Ovary (tissue), 9 donors: Measurements from ENCODE around the gene SYNPO. TPM values are rescaled to one million over a fixed set of nuclear protein-coding genes. Genes with fewer than 3 reads are reported as not detected.

Experiments
- DNase-seq, 5 donors: peaks; one replicate each; pipeline ENCODE4 v3.0.0-alpha.2; 2019 to 2020
- H3K27ac ChIP-seq, 2 donors: fragments of 200-600 bp; one replicate each; pipeline versions ENCODE4 v1.5.1 to v1.8.0; 2019 to 2022
- H3K27me3 ChIP-seq: fragments of 200-600 bp; one replicate; pipeline ENCODE4 v1.8.0; 2022
- H3K36me3 ChIP-seq: fragments of 200-600 bp; sonication (generic); one replicate; pipeline ENCODE4 v1.5.1; 2019
- H3K4me1 ChIP-seq: one replicate; pipeline ENCODE4 v1.8.1; 2013; ENCODE audit warnings: mild to moderate bottlenecking, moderate library complexity; ENCODE audit not compliant: insufficient read depth
- H3K4me3 ChIP-seq: fragments of 200-600 bp; sonication (generic); one replicate; pipeline ENCODE4 v1.5.1; 2017
- H3K9me3 ChIP-seq, 2 donors: fragments of 200-600 bp in 1 of 2; sonication (generic) in 1 of 2; one replicate each; pipeline versions ENCODE4 v1.5.1 to v1.8.1; 2013 to 2019; ENCODE audit warnings: mild to moderate bottlenecking in 1 of 2, moderate library complexity in 1 of 2
- CTCF ChIP-seq, 3 donors: fragments of 450-650 bp in 2 of 3; fragments of 200-600 bp in 1 of 3; IDR thresholded peaks; one replicate each; pipeline versions ENCODE4 v1.5.1 to v1.8.0; 2016 to 2022; ENCODE audit warnings: antibody characterized with exemption in 3 of 3, mild to moderate bottlenecking in 1 of 3
- EP300 ChIP-seq: sonication (generic); formaldehyde crosslinking; IDR thresholded peaks from one replicate; pipeline ENCODE4 v1.6.1; 2017; ENCODE audit warnings: antibody characterized with exemption
- POLR2A ChIP-seq: fragments of 450-650 bp; IDR thresholded peaks from one replicate; pipeline ENCODE4 v1.6.1; 2017; ENCODE audit warnings: antibody characterized with exemption, mild to moderate bottlenecking, moderate library complexity
- WGBS, 3 donors: extraction: QIAGEN DNeasy Blood & Tissue Kit in 1 of 3; methylation state at CpG; one replicate each; pipeline versions ENCODE4 v1.1.5 to v1.1.7; 2013 to 2017; 5-methylcytosine and 5-hydroxymethylcytosine counted together
- intact Hi-C, 4 donors: fragments of 100-400 bp; cut with DNase I; formaldehyde crosslinking; loops; one replicate each; pipeline versions ENCODE4 v1.11.0 to v1.15.1; 2022 to 2023
- polyA plus RNA-seq, 2 donors: library from polyadenylated mRNA; stranded (reverse); fragments of 200-250 nt in 1 of 2; fragments of 350-450 nt in 1 of 2; fragmentation: Illumina TruSeq in 1 of 2; extraction: RNeasy Lipid Tissue Mini Kit (QIAGEN cat#74804) in 1 of 2; gene quantifications; one replicate each; pipeline ENCODE4 v1.2.3, GENCODE V29; 2013 to 2014
- total RNA-seq, 7 donors: library from RNA; depleted of rRNA in 2 of 7; stranded (reverse); fragments of >200 nt in 2 of 7; fragmentation: NEBNext Ultra II Directional in 3 of 7; extraction: Animal tissue kit (Norgen Biotek cat#: 25700) in 3 of 7; gene quantifications; one replicate each; pipeline versions ENCODE4 v1.1.0 to v1.2.4, GENCODE V29; 2016 to 2023
- donor health status: DM: no; HTN: no; CAD: no; lungs with moderate emphysema.
- donor health status: DM: no; HTN: no; CAD: no.
- donor health status: Bipolar disorder and iron deficiency.
- donor health status: DM: yes; HTN: yes; CAD: no.
- donor health status: DM: no; HTN: no; CAD: no.
- donor health status: DM: yes; HTN: yes; CAD: no.

The SYNPO gene
- total and polyA plus RNA-seq, 9 donors = 8.3 to 174 (median 70.2) TPM

GRCh38 chr5:150656191-150657132 is 16.0 kb downstream of the SYNPO start:
- TF ChIP-seq POLR2A (no peak), EP300 (no peak), CTCF (IDR thresholded peaks at IDR 0.05) (peak; percentile 39 to 77 (median 72))
- H3K36me3 ChIP-seq = no peaks in the 10 kb centered on the region
- 4 to 12% (median 4%) methylated on average over 31 to 93 of the region's 99 CpGs for WGBS, 3 donors
- no peaks in the 10 kb centered on the region for H3K27me3 ChIP-seq
- DNase-seq = peak; percentile 79 to 92 (median 87)
- peaks cover 21% of the 10 kb centered on the region for H3K4me1 ChIP-seq
- peak overlapping the region; percentile 35 to 39 for H3K27ac ChIP-seq
- intact Hi-C loops = loop anchor here (2.0 to 10.0 kb wide), 7 partner anchors 48 to 199 kb away; partner anchors contain the start of gene RBM22 (in 1 of the 4)
- H3K9me3 ChIP-seq = no peaks in the 10 kb centered on the region
- peak overlapping the region; percentile 45 for H3K4me3 ChIP-seq

GRCh38 chr5:150658121-150658520 is 17.7 kb downstream of the SYNPO start:
- Histone ChIP-seq H3K27me3 (no peaks in the 10 kb centered on the region), H3K27ac (no peak overlapping the region), H3K4me1 (peaks cover 18% of the 10 kb centered on the region), H3K4me3 (no peak overlapping the region), H3K9me3 (no peaks in the 10 kb centered on the region), H3K36me3 (no peaks in the 10 kb centered on the region)
- WGBS, 3 donors = 92 to 98% (median 93%) methylated on average over 4 of the region's 4 CpGs
- intact Hi-C loops = loop anchor here (5.0 to 10.0 kb wide), 6 partner anchors 47 to 201 kb away; partner anchors contain the start of gene RBM22 (in 1 of the 4)
- DNase-seq = no peak
- TF ChIP-seq POLR2A (no peak), EP300 (no peak), CTCF (IDR thresholded peaks at IDR 0.05) (no peak)

GRCh38 chr5:150658699-150659265 is 18.3 kb downstream of the SYNPO start:
- DNase-seq = peak in 1 of 5 donors; percentile 18
- no peaks in the 10 kb centered on the region for H3K27me3 ChIP-seq
- H3K36me3 ChIP-seq = no peaks in the 10 kb centered on the region
- no peak for TF ChIP-seq POLR2A
- TF ChIP-seq CTCF (IDR thresholded peaks at IDR 0.05) = no peak
- no peak for TF ChIP-seq EP300
- intact Hi-C loops = loop anchor here (5.0 to 10.0 kb wide), 6 partner anchors 46 to 201 kb away; partner anchors contain the start of gene RBM22 (in 1 of the 4)
- no peaks in the 10 kb centered on the region for H3K9me3 ChIP-seq
- peaks cover 18% of the 10 kb centered on the region for H3K4me1 ChIP-seq
- no peak overlapping the region for H3K4me3 ChIP-seq
- WGBS, 3 donors = 40 to 82% (median 71%) methylated on average over 3 of the region's 3 CpGs
- H3K27ac ChIP-seq = no peak overlapping the region

DNA sequence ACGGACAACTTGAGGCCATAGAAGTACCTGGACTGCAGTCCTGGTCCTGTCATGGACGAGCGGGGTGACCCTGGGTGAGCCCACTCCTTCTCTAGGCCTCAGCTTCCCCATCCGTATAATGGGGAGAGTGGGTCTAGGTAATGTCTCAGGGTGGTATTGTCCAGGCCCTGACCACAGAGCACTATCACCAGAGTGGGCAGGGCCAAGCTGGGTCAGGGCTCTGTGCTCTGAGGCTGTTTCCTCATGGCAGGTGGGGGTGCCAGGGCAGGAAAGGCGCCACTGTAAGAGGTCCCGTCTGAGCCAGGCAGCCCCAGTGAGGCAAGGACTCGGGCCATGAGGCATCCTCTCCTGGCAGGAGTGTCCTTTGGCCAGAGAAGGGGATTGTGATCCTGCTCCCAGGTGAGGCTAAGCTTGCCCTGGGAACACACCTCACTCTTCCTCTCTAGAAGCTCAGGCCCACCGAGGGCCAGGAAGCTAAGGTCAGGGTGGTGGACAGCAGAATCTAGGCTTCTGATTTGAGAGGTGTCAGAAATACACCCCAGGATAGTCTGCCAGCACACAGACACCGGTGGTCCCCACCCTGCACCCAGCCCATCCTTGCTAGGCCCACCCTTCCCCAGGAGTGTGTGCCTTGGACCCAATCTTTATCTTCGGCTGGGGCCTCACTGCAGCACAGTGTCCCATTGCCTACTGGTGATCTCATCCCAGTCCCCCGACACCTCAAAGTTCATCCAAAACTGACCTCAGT is 19.1 kb downstream of the SYNPO start:
- Histone ChIP-seq H3K4me1 (peaks cover 18% of the 10 kb centered on the region), H3K27ac (peak overlapping the region in 1 of 2 donors; percentile 41), H3K36me3 (no peaks in the 10 kb centered on the region), H3K9me3 (no peaks in the 10 kb centered on the region), H3K4me3 (no peak overlapping the region), H3K27me3 (no peaks in the 10 kb centered on the region)
- TF ChIP-seq CTCF (IDR thresholded peaks at IDR 0.05) = no peak
- intact Hi-C loops = loop anchor here (5.0 to 10.0 kb wide), 6 partner anchors 45 to 202 kb away; partner anchors contain the start of gene RBM22 (in 1 of the 4)
- DNase-seq = peak in 2 of 5 donors; percentile 28 to 36
- 84 to 86% (median 84%) methylated on average over 10 to 11 of the region's 11 CpGs for WGBS, 3 donors
